GM19397 (cell line): ENCODE measurements around the gene CHST11.

ENCODE experiments used
- ATAC-seq: cut with Tn5 transposase; IDR thresholded peaks from one replicate; pipeline ENCODE4 v1.9.1; 2021; ENCODE audit warnings: mild to moderate bottlenecking, moderate library complexity; ENCODE audit not compliant: unreplicated experiment

Gene CHST11

GRCh38 chr12:104648756-104649155, 192.0 kb downstream of the CHST11 start:
- no peak for ATAC-seq

- ATAC-seq = no peak
These were observed 192.6 kb downstream of the CHST11 start for GRCh38 chr12:104649217-104649824.

- no peak for ATAC-seq
These were observed 193.2 kb downstream of the CHST11 start for GRCh38 chr12:104649921-104650320.

GRCh38 chr12:104650541-104650940, 193.8 kb downstream of the CHST11 start:
- no peak for ATAC-seq

GRCh38 chr12:104651811-104652210, 195.1 kb downstream of the CHST11 start:
- no peak for ATAC-seq

GRCh38 chr12:104652358-104652757, 195.6 kb downstream of the CHST11 start:
- no peak for ATAC-seq

GRCh38 chr12:104652910-104653309, 196.2 kb downstream of the CHST11 start:
- no peak for ATAC-seq

GRCh38 chr12:104653730-104654664, 197.2 kb downstream of the CHST11 start:
- ATAC-seq = no peak

GRCh38 chr12:104654665-104655609, 198.2 kb downstream of the CHST11 start:
- no peak for ATAC-seq

GRCh38 chr12:104656383-104656782, 199.6 kb downstream of the CHST11 start:
- ATAC-seq = no peak

GRCh38 chr12:104656921-104657320, 200.2 kb downstream of the CHST11 start:
- ATAC-seq = no peak

- ATAC-seq = no peak
These were observed 201.2 kb downstream of the CHST11 start for GRCh38 chr12:104657726-104658484.

- no peak for ATAC-seq
These were observed 202.3 kb downstream of the CHST11 start for GRCh38 chr12:104659058-104659457.

- ATAC-seq = no peak
These were observed 205.5 kb downstream of the CHST11 start for GRCh38 chr12:104662203-104662602.

GRCh38 chr12:104662908-104663307, 206.2 kb downstream of the CHST11 start:
- no peak for ATAC-seq

- no peak for ATAC-seq
These were observed 207.6 kb downstream of the CHST11 start for GRCh38 chr12:104664351-104664750.

- ATAC-seq = no peak
These were observed 208.5 kb downstream of the CHST11 start for GRCh38 chr12:104665296-104665695.

- no peak for ATAC-seq
These were observed 210.4 kb downstream of the CHST11 start for GRCh38 chr12:104667139-104667538.

- ATAC-seq = no peak
These were observed 211.5 kb downstream of the CHST11 start for GRCh38 chr12:104668274-104668718.

- no peak for ATAC-seq
These were observed 212.5 kb downstream of the CHST11 start for GRCh38 chr12:104669089-104669721.
